ENCODE measurements around the gene IDH2. TPM values are rescaled to one million over a fixed set of nuclear protein-coding genes. Genes with fewer than 3 reads are reported as not detected.

Gene IDH2
- total and polyA plus RNA-seq, 2 experiments from 2014 or later = 406 to 712 TPM

DNA sequence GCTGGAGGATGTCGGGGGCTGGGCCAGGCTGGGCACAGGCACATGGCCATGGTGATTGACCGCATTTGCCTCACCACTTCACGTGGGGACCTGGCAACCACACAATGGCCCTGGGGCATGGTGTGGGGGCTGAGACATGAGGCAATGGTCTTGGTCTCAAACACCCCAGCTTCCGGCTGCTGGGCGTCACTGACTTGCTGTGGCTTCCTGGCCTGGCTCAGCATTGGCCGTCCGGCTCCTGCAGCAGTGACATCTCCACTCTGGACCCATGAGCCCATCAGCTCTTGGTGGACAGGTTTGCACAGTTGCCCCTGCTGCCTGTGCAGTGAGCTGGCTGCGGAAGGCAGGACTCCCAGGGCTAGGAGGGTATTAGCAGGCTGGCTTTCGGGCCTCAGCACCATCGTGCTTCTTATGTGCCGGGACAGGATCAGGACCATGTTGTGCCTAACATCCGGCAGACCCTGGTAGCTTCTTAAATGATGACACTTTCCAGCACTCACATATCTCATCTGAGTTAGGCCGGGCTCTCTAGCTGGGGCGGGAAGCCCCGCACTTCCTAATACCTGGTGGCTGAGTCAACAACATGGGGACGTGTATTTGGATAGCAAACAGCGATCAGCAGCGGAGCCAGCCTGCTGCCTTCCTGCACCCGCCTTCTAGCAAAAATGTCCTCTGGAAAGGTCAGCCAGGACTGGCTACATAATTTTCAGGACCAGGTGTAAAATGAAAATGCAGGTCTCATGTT, 67.0 kb downstream of the IDH2 start:
- Histone ChIP-seq H3K27me3 (no peaks in the 10 kb centered on the region), H3K4me3 (no peak overlapping the region), H3K36me3 (no peaks in the 10 kb centered on the region), H3K27ac (peak overlapping the region; percentile 6), H3K4me1 (ENCODE audit: low read depth) (peaks cover 34% of the 10 kb centered on the region), H3K9me3 (ENCODE audit: low read depth) (no peaks in the 10 kb centered on the region)
- peak in 1 of 2 donors; percentile 74 for DNase-seq (ENCODE audit: low read depth in 1 of 2, low spot score in 1 of 2)
- TF ChIP-seq, protein P1, sequence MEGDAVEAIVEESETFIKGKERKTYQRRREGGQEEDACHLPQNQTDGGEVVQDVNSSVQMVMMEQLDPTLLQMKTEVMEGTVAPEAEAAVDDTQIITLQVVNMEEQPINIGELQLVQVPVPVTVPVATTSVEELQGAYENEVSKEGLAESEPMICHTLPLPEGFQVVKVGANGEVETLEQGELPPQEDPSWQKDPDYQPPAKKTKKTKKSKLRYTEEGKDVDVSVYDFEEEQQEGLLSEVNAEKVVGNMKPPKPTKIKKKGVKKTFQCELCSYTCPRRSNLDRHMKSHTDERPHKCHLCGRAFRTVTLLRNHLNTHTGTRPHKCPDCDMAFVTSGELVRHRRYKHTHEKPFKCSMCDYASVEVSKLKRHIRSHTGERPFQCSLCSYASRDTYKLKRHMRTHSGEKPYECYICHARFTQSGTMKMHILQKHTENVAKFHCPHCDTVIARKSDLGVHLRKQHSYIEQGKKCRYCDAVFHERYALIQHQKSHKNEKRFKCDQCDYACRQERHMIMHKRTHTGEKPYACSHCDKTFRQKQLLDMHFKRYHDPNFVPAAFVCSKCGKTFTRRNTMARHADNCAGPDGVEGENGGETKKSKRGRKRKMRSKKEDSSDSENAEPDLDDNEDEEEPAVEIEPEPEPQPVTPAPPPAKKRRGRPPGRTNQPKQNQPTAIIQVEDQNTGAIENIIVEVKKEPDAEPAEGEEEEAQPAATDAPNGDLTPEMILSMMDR (IDR thresholded peaks at IDR 0.05; ENCODE audit: low read depth, low read length) = no peak

DNA sequence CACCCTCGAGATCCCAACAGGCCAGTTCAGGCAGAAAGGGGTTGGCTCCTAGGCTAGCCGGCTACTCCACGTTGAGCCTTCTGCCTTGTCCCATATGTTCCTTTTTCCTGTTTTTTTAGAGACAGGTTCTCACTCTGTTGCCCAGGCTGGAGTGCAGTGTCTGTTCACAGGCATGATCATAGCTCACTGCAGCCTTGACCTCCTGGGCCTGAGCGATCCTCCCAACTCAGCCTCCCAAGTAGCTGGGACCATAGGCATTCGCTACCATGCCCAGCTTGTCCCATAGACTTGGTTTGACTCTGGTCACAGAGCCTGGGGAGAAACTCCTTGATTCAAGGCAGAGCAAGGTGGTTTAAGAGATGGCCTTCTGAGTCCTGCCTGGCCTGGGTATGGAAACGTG, 68.8 kb downstream of the IDH2 start:
- Histone ChIP-seq H3K4me3 (no peak overlapping the region), H3K9me3 (ENCODE audit: low read depth) (no peaks in the 10 kb centered on the region), H3K27ac (no peak overlapping the region), H3K4me1 (ENCODE audit: low read depth) (peaks cover 34% of the 10 kb centered on the region), H3K27me3 (no peaks in the 10 kb centered on the region), H3K36me3 (no peaks in the 10 kb centered on the region)
- DNase-seq (ENCODE audit: low read depth in 1 of 2, low spot score in 1 of 2) = no peak
- TF ChIP-seq, protein P1 (IDR thresholded peaks at IDR 0.05; ENCODE audit: low read depth, low read length) = no peak

Other genes starting within 250 kb of the IDH2 start
- 37.9 and 50.2 TPM in 2 replicates for gene AP3S2, start 208.5 kb downstream of the IDH2 start, total RNA-seq
- 31.0 and 34.6 TPM in 2 replicates for gene AP3S2, start 208.5 kb downstream of the IDH2 start, polyA plus RNA-seq
- 19.4 and 26.6 TPM in 2 replicates for gene ARPIN, start 189.5 kb downstream of the IDH2 start, total RNA-seq
- gene ARPIN, start 189.5 kb downstream of the IDH2 start, polyA plus RNA-seq = 10.5 and 12.9 TPM in 2 replicates
- 20.2 and 22.2 TPM in 2 replicates for gene ZNF710, start 101.1 kb downstream of the IDH2 start, total RNA-seq
- gene ZNF710, start 101.1 kb downstream of the IDH2 start, polyA plus RNA-seq = 7.8 and 12.0 TPM in 2 replicates
- 38.0 and 39.3 TPM in 2 replicates for gene SEMA4B, start 98.9 kb upstream of the IDH2 start, total RNA-seq
- 43.1 and 44.9 TPM in 2 replicates for gene SEMA4B, start 98.9 kb upstream of the IDH2 start, polyA plus RNA-seq
- 18.1 and 30.8 TPM in 2 replicates for gene CIB1, start 131.5 kb upstream of the IDH2 start, total RNA-seq
- gene CIB1, start 131.5 kb upstream of the IDH2 start, polyA plus RNA-seq = 71.9 and 91.6 TPM in 2 replicates
- gene GDPGP1, start 131.7 kb upstream of the IDH2 start, total RNA-seq = 9.1 and 16.2 TPM in 2 replicates
- 1.3 and 1.9 TPM in 2 replicates for gene GDPGP1, start 131.7 kb upstream of the IDH2 start, polyA plus RNA-seq
- gene TTLL13, start 147.1 kb upstream of the IDH2 start, total RNA-seq = 0.21 TPM in 2 replicates
- gene TTLL13, start 147.1 kb upstream of the IDH2 start, polyA plus RNA-seq = 0.39 TPM in 1 of 2 replicates, not detected in the other
- 157 and 225 TPM in 2 replicates for gene NGRN, start 163.2 kb upstream of the IDH2 start, total RNA-seq
- 158 and 167 TPM in 2 replicates for gene NGRN, start 163.2 kb upstream of the IDH2 start, polyA plus RNA-seq
- gene ZNF774, start 249.8 kb upstream of the IDH2 start, total RNA-seq = 1.7 and 14.6 TPM in 2 replicates
- 2.1 TPM in 2 replicates for gene ZNF774, start 249.8 kb upstream of the IDH2 start, polyA plus RNA-seq

Measured in cardiac muscle cell (in vitro differentiated cells and primary cell).